ENCODE data around the gene NFATC2IP. TPM values are rescaled to one million over a fixed set of nuclear protein-coding genes. Genes with fewer than 3 reads are reported as not detected.

The NFATC2IP gene
- total and polyA plus RNA-seq, 2 of the 4 experiments (the other 2 are of a cell fraction), result 10.0 to 29.1 TPM

DNA sequence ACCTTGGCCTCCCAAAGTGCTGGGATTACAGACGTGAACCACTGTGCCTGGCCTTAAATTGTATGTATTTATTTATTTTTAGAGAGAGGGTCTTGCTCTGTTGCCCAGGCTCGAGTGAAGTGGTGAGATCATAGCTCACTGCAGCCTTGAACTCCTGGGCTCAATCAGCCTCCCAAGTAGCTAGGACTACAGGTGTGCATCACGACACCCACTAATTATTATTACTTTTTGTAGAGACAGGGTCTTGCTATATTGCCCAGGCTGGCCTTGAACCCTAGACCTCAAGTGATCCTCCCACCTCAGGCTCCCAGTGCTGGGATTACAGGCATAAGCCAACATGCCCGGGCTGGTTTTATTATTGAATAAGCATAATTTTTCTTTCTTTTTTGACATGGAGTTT, 4.1 kb upstream of the NFATC2IP start:
- no peak for ATAC-seq (ENCODE audit: low read depth)
- Histone ChIP-seq H4K91ac (ENCODE audit: insufficient read depth, low read depth, low read length) (no peak overlapping the region), H2BK15ac (ENCODE audit: low read depth, low read length) (no peak overlapping the region), H3K14ac (replicated peaks; ENCODE audit: low read depth, low read length) (no peak overlapping the region), H3K79me1 (ENCODE audit: low read depth in 1 of 2, low read length in 2 of 2) (peaks cover 3 to 4% of the 10 kb centered on the region in 2 experiments; a peak in 3 of 4 replicates), H3K23ac (ENCODE audit: low read depth, low read length) (no peak overlapping the region), H3K27ac (ENCODE audit: insufficient read depth, low read length) (no peak overlapping the region), H2BK20ac (ENCODE audit: low read depth, low read length) (no peak overlapping the region), H3K4ac (ENCODE audit: low read depth, low read length) (no peak overlapping the region), H3K18ac (ENCODE audit: low read depth, low read length) (no peak overlapping the region), H2BK5ac (ENCODE audit: low read depth, low read length, poor library complexity, severe bottlenecking) (no peak overlapping the region), H3K4me1 (ENCODE audit: control insufficient read depth, insufficient read depth, low read length) (peaks cover 5% of the 10 kb centered on the region), H4K8ac (ENCODE audit: low read depth in 2 of 2, low read length in 2 of 2) (no peak overlapping the region), H3K9me3 (ENCODE audit: control insufficient read depth, insufficient read depth, low read length) (no peaks in the 10 kb centered on the region), H3K4me2 (ENCODE audit: low read depth, low read length) (no peak overlapping the region), H3K4me3 (ENCODE audit: insufficient read depth, low read depth, low read length) (no peak overlapping the region), H3K56ac (ENCODE audit: extremely low read depth, insufficient read depth, low read length) (no peak overlapping the region), H4K20me1 (ENCODE audit: insufficient read depth, low read length) (no peaks in the 10 kb centered on the region), H2AFZ (replicated peaks; ENCODE audit: low read length, poor library complexity) (no peak overlapping the region), H3K9me1 (ENCODE audit: insufficient read depth, low read length) (peaks cover 4% of the 10 kb centered on the region; the same call in 1 of the 2 replicates), H2AK9ac (replicated peaks; ENCODE audit: low read depth, low read length, poor library complexity) (no peak overlapping the region), H2AK5ac (ENCODE audit: low read depth, low read length) (no peak overlapping the region), H4K5ac (ENCODE audit: low read depth, low read length) (no peak overlapping the region), H2BK120ac (ENCODE audit: low read depth, low read length) (no peak overlapping the region), H3K36me3 (ENCODE audit: control insufficient read depth, insufficient read depth, low read length) (no peaks in the 10 kb centered on the region), H3K27me3 (ENCODE audit: control insufficient read depth, insufficient read depth, low read length) (no peaks in the 10 kb centered on the region), H3K9ac (ENCODE audit: low read depth, low read length) (no peak overlapping the region)
- POLR2A ChIA-PET (ENCODE audit: unreplicated experiment), result no interaction called here
- intact Hi-C loops (cut with micrococcal nuclease) (loop anchor here (5.0 kb wide), 2 partner anchors 84 to 124 kb away; partner anchors contain the start of genes ATXN2L and SH2B1), dilution Hi-C loops (cut with HindIII; ENCODE audit: low sequenced_read_pairs, unreplicated experiment) (no loop called here), in situ Hi-C loops (cut with MboI; ENCODE audit: low sequenced_read_pairs) (no loop called here)
- no peak for DNase-seq
- no CpG with 5 or more reads among the region's 4 CpGs for whole genome bisulfite sequencing, 2 experiments (ENCODE audit: extremely low coverage in 2 of 2, insufficient read length in 1 of 2)
- CTCF ChIA-PET, result no interaction called here
- TF ChIP-seq CTCF (conservative IDR thresholded peaks at IDR 0.05; ENCODE audit: low read depth, low read length) (no peak), RAD21 (IDR thresholded peaks at IDR 0.05; ENCODE audit: low read length) (no peak)
- BruUV-seq (replicated peaks), result no TSS peak
